Stimulated activated CD4-positive, alpha-beta T cell treated with anti-CD3 and anti-CD28 coated beads, Interleukin-15, amount 100 ng/mL, for 24 hours (primary cell): Measurements from ENCODE around the gene MADCAM1.
A peak's percentile ranks its signal among the peaks of the same experiment; 100 is the strongest.

Source experiments
- DNase-seq: peaks from one replicate; pipeline ENCODE4 v3.0.0-alpha.2; 2020

MADCAM1 gene

GRCh38 chr19:511101-511851, 15.0 kb downstream of the MADCAM1 start:
- peak; percentile 84 for DNase-seq

- no peak for DNase-seq
These were observed 16.5 kb downstream of the MADCAM1 start for GRCh38 chr19:512547-513365.

DNA sequence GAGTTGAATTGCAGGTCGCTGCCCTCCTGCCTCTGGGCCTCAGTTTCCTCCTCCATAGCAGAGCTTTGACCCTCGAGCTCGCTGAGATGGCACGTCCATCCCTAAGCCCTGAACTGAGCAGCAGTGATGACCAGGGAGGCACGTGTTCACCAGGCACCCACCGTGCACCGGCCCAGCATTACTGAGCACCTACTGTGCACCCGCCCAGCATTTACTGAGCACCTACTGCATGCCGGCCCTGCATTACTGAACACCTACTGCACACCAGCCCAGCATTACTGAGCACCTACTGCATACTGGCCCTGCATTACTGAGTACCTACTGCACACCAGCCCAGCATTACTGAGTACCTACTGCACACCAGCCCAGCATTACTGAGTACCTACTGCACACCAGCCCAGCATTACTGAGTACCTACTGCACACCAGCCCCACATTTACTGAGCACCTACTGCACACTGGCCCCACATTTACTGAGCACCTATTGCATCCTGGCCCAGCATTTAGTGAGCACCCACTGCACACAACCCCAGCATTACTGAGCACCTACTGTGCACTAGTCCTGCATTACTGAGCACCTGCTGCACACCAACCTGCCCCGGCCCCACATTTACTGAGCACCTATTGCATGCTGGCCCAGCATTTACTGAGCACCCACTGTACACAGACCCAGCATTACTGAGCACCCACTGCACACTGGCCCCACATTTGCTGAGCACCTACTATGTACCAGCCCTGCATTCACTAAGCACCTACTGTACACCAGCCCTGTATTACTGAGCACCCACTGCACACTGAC, 17.3 kb downstream of the MADCAM1 start:
- no peak for DNase-seq

DNA sequence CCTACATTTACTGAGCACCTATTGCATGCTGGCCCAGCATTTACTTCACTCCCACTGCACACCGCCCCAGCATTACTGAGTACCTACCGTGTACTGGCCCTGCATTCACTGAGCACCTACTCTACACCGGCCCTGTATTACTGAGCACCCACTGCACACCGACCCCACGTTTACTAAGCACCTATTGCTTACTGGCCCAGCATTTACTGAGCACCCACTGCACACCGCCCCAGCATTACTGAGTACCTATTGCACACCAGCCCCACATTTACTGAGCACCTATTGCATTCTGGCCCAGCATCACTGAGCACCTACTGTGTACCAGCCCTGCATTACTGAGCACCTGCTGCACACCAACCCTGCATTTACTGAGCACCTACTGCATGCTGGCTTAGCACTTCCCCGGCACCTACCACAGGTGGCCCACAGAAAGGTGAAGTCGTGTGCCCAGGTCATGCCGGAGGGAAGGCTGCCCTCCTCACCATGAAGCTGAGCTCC, 17.9 kb downstream of the MADCAM1 start:
- no peak for DNase-seq

GRCh38 chr19:517721-518597, 21.7 kb downstream of the MADCAM1 start:
- no peak for DNase-seq

GRCh38 chr19:518598-519231, 22.4 kb downstream of the MADCAM1 start:
- peak; percentile 69 for DNase-seq

GRCh38 chr19:519449-519865, 23.2 kb downstream of the MADCAM1 start:
- DNase-seq, result no peak

- DNase-seq, result no peak
These were observed 26.4 kb downstream of the MADCAM1 start for GRCh38 chr19:522726-523125.

DNA sequence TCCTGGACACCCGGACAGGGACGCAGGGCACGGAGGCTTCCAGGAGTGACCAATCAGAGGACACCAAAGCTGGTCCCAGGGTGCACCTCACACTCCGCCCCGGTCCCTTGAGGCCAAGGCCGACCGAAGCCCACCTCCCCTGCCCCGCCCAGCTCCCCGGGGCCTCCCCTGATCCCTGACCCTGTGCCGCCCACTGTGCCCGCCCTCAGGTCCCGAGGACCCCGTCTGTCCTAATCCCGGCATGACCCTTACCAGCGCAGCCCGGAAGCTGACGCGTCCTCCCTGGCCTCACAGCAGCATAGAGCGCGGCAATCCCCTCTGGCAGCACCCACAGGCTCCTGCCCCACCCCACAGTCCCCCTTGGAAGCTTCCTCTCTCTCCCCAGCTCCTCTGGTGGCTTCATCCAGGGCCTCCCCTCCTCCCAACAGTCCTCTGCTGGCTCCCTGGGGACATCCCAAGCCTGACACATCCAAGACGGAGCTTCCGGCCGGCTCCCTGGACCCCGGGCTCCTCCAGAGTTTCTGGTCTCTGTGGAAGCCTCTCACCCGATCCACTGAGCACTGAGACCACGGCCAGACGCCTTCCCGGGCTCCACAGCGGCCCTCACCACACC, 27.9 kb downstream of the MADCAM1 start:
- DNase-seq, result no peak

GRCh38 chr19:525029-525428, 28.7 kb downstream of the MADCAM1 start:
- DNase-seq, result no peak

DNA sequence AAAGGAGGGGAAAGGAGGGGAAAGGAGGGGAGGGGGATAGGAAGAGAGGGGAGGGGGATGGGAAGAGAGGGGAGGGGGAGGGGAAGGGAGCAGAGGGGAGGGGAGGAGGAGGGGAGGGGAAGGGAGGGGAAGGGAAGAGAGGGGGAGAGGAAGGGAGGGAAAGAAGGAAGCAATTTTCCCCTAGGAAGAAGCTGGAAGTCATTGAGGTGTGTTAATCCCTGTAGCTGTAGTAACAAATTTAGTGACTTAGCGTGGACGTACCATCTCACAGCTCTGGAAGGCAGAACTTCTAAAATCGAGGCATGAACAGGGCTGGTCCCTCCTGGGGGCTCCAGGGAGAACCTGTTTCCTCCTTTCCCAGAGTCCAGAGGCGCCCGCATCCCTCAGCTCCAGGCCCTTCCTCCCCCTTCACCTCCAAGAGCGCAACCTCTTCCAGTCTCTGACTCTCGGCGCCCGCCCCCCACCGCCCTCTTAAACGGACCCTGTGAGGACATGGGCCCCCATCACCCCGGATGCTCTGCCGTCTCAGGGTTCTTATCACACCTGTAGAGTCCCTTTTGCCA, 29.7 kb downstream of the MADCAM1 start:
- DNase-seq, result no peak

GRCh38 chr19:530134-531008, 34.1 kb downstream of the MADCAM1 start:
- no peak for DNase-seq

DNA sequence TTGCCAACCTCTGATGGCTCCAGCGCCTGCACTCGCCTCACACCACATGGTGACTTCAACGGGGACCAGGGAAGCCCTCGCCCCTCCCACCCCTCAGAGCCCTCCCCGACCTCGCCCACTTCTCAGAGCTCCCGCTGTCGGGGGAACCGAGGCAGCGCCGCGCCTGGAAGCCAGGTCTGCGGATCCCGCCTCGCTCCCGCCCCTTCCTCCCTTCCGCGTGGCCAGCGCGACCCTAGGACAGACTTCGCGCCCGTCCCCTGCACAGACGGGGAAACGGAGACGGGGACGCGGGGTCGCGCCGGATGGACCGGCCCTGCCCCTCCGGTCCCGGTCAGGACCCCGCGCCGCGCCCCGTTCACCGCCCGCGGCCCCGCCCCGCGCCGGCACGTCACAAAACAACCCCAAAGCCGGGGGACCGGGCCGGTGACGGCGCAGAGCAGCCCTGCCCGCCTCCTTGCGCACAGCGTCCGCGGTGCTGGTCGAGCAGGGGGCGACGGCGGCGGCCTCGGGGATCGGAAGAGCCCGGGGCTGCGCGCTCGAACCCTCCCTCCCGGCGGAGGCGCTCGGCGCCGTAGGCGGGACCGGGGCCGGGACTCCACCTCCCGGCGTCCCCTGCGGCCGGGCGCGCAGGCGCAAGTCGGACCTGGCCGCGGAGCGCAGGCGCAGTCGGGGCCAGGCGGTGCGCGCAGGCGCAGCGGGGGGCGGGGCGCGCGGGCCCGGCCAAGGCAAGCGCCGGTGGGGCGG, 34.9 kb downstream of the MADCAM1 start:
- DNase-seq, result peak; percentile 91

GRCh38 chr19:531753-532560, 35.7 kb downstream of the MADCAM1 start, which contains the start of gene CDC34:
Gene CDC34, plus strand, starts transcription at chr19:531760. Its CDS starts 172 bp downstream, at chr19:531932.
- DNase-seq, result no peak

GRCh38 chr19:532561-533363, 36.5 kb downstream of the MADCAM1 start:
- peak; percentile 46 for DNase-seq

DNA sequence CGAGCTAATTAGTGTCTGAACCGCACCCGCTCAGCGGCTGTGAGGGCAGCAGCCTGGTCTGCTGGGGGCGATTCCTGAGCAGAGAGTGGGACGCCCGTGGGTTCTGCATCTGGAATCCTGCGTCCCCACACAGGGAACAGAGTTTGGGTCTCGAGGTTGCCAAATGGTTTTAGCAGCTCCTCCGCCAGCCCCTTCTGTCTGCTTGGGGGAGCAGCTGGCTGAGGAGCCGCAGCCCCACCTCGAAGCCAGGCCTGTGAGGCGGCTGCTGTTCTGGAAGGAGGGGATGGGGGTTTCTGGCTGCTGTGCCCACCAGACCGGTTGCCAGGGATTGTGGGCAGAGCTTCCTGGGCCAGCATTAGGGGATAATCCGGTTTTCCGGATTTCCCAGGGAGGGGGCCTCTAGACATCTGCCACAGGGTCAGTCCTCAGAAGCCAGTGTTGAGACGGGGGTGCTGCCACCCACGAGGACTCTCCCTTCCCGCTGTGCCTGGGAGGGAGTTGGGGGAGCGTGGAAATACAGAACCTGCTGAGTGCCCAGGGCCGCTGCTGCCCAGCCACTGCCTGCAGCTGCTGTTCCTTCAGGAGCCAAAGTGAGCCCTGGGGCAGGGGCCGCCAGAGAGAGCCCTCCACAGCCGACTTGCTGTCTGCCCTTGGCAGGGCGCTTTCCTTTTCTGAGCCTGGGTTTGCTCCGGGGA, 37.2 kb downstream of the MADCAM1 start:
- no peak for DNase-seq
